HepG2 (cell line): ENCODE data around the gene LMOD3. TPM values are rescaled to one million over a fixed set of nuclear protein-coding genes. Genes with fewer than 3 reads are reported as not detected.

ENCODE experiments used
- ATAC-seq: fragments of 200-7000 bp; cut with Tn5 transposase; 3 replicates; pipeline ENCODE4 v1.9.1; 2020; ENCODE audit warnings: mild to moderate bottlenecking, moderate library complexity
- BruUV-seq: library from RNA; stranded (reverse); fragments of 400-500 nt; replicated peaks from 2 replicates; lab custom pipeline; 2021; lab: Mats Ljungman, UMichigan
- CTCF ChIA-PET: fragments of 300-600 bp; formaldehyde crosslinking; extraction: SDS; loops from one replicate; lab custom pipeline; 2021; ENCODE audit warnings: low total read pairs, inconsistent platforms, low intra/inter-chr PET ratio; lab: Yijun Ruan, JAX
- POLR2A ChIA-PET: fragments of 350-600 bp; sonication (Branson Sonifier 250); formaldehyde crosslinking; loops from one replicate; lab custom pipeline; 2020; ENCODE audit warnings: antibody characterized with exemption, inconsistent platforms; lab: Yijun Ruan, JAX
- DNase-seq: peaks from one replicate; pipeline ENCODE4 v3.0.0-alpha.2; 2015; ENCODE audit warnings: low spot score
- FAIRE-seq: peaks from 3 replicates; lab custom pipeline; 2011; peaks lifted over from hg19 to GRCh38; lab: Jason Lieb, UNC
- H2AFZ ChIP-seq: one replicate; pipeline ENCODE4 v1.6.1; 2011; ENCODE audit warnings: low read length, inconsistent platforms
- H3K27ac ChIP-seq: fragments of 300-600 bp; 3 replicates; pipeline ENCODE4 v1.8.0; 2011; ENCODE audit warnings: mixed run types, mild to moderate bottlenecking, mixed read lengths, low read length, inconsistent platforms; ENCODE audit not compliant: insufficient read depth; ENCODE audit errors: extremely low read length
- H3K27me3 ChIP-seq, 2 experiments: fragments of 200-600 bp in 1 of 2; 2 replicates in 1 of 2; 3 replicates in 1 of 2; pipeline versions ENCODE4 v1.6.0 to v1.8.0; 2011; ENCODE audit warnings: low read length in 2 of 2, mild to moderate bottlenecking in 2 of 2, moderate library complexity in 2 of 2, inconsistent platforms in 1 of 2; ENCODE audit not compliant: insufficient read depth in 2 of 2, control insufficient read depth in 1 of 2
- H3K36me3 ChIP-seq, 2 experiments: fragments of 200-600 bp in 1 of 2; replicated peaks in 1 of 2; 2 replicates in 1 of 2; 3 replicates in 1 of 2; pipeline versions ENCODE4 v1.5.1 to v1.8.0; 2011; ENCODE audit warnings: low read length in 2 of 2, inconsistent platforms in 1 of 2; ENCODE audit not compliant: insufficient read depth in 2 of 2, control insufficient read depth in 1 of 2
- H3K4me1 ChIP-seq: 2 replicates; pipeline ENCODE4 v1.5.1; 2012; ENCODE audit warnings: low read length, inconsistent platforms; ENCODE audit not compliant: insufficient read depth
- H3K4me2 ChIP-seq: 2 replicates; pipeline ENCODE4 v1.6.0; 2011; ENCODE audit warnings: low read depth, low read length, inconsistent platforms
- H3K4me3 ChIP-seq, 3 experiments: fragments of 200-600 bp in 1 of 3; sonication (generic), shearing (Covaris generic) in 1 of 3; replicated peaks in 1 of 3; 2 replicates each; pipeline ENCODE4 v1.5.1; 2011 to 2016; ENCODE audit warnings: low read length in 3 of 3, inconsistent platforms in 2 of 3, low read depth in 2 of 3, mild to moderate bottlenecking in 2 of 3, control low read depth in 1 of 3, mixed read lengths in 1 of 3; ENCODE audit not compliant: insufficient read depth in 1 of 3
- H3K79me2 ChIP-seq: one replicate; pipeline ENCODE4 v1.6.1; 2011; ENCODE audit warnings: low read length, inconsistent platforms; ENCODE audit not compliant: insufficient read depth
- H3K9ac ChIP-seq: 2 replicates; pipeline ENCODE4 v1.6.0; 2011; ENCODE audit warnings: mild to moderate bottlenecking, low read depth, low read length, inconsistent platforms; ENCODE audit not compliant: insufficient read depth
- H3K9me3 ChIP-seq: 2 replicates; pipeline ENCODE4 v1.5.1; 2012; ENCODE audit warnings: mild to moderate bottlenecking, low read length
- H4K20me1 ChIP-seq: 2 replicates; pipeline ENCODE4 v1.6.0; 2011; ENCODE audit warnings: inconsistent platforms, mild to moderate bottlenecking, low read length, moderate library complexity; ENCODE audit not compliant: insufficient read depth
- NAIF1 ChIP-seq: sonication (generic); formaldehyde crosslinking; IDR thresholded peaks from 2 replicates; pipeline ENCODE4 v1.5.0; 2020; ENCODE audit warnings: mild to moderate bottlenecking, missing genetic modification reagents, borderline replicate concordance
- NCOA5 ChIP-seq: sonication (generic); formaldehyde crosslinking; IDR thresholded peaks from 2 replicates; pipeline ENCODE4 v1.4.0; 2020; ENCODE audit warnings: missing genetic modification reagents
- NR3C1 ChIP-seq: sonication (generic); formaldehyde crosslinking; IDR thresholded peaks from 2 replicates; pipeline ENCODE4 v1.4.0; 2020; ENCODE audit warnings: missing genetic modification reagents
- PCBP2 ChIP-seq: fragments of 200-400 bp; formaldehyde crosslinking; optimal IDR thresholded peaks from 2 replicates; pipeline ENCODE3; 2018; ENCODE audit warnings: low read length, low read depth; ENCODE audit not compliant: poor library complexity, severe bottlenecking
- SOX6 ChIP-seq, 2 experiments: fragments of 450-650 bp in 1 of 2; sonication (generic) in 1 of 2; formaldehyde crosslinking in 1 of 2; IDR thresholded peaks; 2 replicates each; pipeline versions ENCODE4 v1.4.0 to v1.6.1; 2017 to 2020; ENCODE audit warnings: antibody characterized with exemption in 1 of 2, mild to moderate bottlenecking in 1 of 2, missing genetic modification reagents in 1 of 2
- TIGD3 ChIP-seq: sonication (generic); formaldehyde crosslinking; IDR thresholded peaks from 2 replicates; pipeline ENCODE4 v1.5.1; 2020; ENCODE audit warnings: mild to moderate bottlenecking, missing genetic modification reagents, borderline replicate concordance
- ZNF136 ChIP-seq: sonication (generic); formaldehyde crosslinking; IDR thresholded peaks from 2 replicates; pipeline ENCODE4 v1.8.1; 2022; ENCODE audit warnings: low read depth, mild to moderate bottlenecking, moderate library complexity, missing genetic modification reagents
- ZNF646 ChIP-seq: sonication (generic); formaldehyde crosslinking; IDR thresholded peaks from 2 replicates; pipeline ENCODE4 v1.9.0; 2021; ENCODE audit warnings: mild to moderate bottlenecking, missing genetic modification reagents
- WGBS: methylation state at CpG from one replicate; pipeline ENCODE4 v1.1.6; 2017; ENCODE audit warnings: low lambda C conversion rate; 5-methylcytosine and 5-hydroxymethylcytosine counted together
- in situ Hi-C: cut with HindIII; loops from 2 replicates; pipeline ENCODE4 v1.10.0; 2017; ENCODE audit warnings: low pct_unique_long_range_greater_than_20kb; ENCODE audit not compliant: extremely low pct_ligation_motif_present
- intact Hi-C: fragments of 100-400 bp; cut with micrococcal nuclease; formaldehyde crosslinking; loops from one replicate; pipeline ENCODE4 v1.10.0; 2022; ENCODE audit not compliant: unreplicated experiment
- polyA plus RNA-seq, 8 experiments: library from polyadenylated mRNA; depleted of rRNA in 3 of 8; stranded (reverse) in 7 of 8; unstranded in 1 of 8; fragments of >200 nt; fragmentation: Illumina TruSeq in 4 of 8; extraction: Trizol in 4 of 8; gene quantifications; 2 replicates each; pipeline versions ENCODE4 v1.2.1 to v1.2.3, GENCODE V29; 2011 to 2016; ENCODE audit warnings: low read depth in 4 of 8, missing spikeins in 1 of 8, mixed read lengths in 1 of 8; ENCODE audit not compliant: insufficient read depth in 1 of 8
- total RNA-seq, 5 experiments: library from RNA; depleted of rRNA; stranded (reverse); fragments of >200 nt; fragmentation: Illumina TruSeq; extraction: Trizol; gene quantifications; 2 replicates each; pipeline ENCODE4 v1.2.3, GENCODE V29; 2016; ENCODE audit warnings: low read depth in 1 of 5
- TF ChIP-seq, protein P1 (sequence below): IDR thresholded peaks from 2 replicates; pipeline ENCODE4 v1.6.1; 2016

The LMOD3 gene
- total and polyA plus RNA-seq, 2 of the 13 experiments (the other 11 are each of a cell fraction or from before 2014, with no cell fraction given), result not detected

DNA sequence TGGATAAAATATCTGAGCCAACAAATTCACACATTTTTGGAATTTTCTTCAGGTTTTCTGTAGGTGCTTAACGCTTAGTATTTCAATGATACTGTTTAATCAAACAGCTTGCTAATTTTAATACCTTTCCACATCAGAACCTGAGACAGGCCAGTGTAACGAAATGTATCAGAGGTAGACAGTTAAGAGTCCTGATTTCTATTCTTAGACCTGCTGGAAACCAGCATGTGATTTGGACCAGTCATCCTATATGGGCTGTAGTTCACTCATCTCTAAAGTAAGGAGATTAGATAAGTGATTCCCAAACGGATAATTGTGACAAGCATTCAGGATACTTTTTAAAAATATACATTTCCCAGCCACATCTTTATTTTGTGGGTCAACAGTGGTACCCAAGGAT lies 19.3 kb downstream of the LMOD3 start:
- FAIRE-seq (no peak), DNase-seq (no peak), ATAC-seq (no peak)
- POLR2A ChIA-PET, result no interaction called here
- intact Hi-C loops (no loop called here), in situ Hi-C loops (loop anchor here (25.0 kb wide), 1 partner anchor 559 kb away; no protein-coding TSS in a partner anchor)
- H3K36me3 ChIP-seq, result peaks cover 2 to 19% of the 10 kb centered on the region in 2 experiments; a peak in 3 of 5 replicates
- no peaks in the 10 kb centered on the region for H3K27me3 ChIP-seq
- no peak overlapping the region for H3K4me3 ChIP-seq
- 87% methylated on average over 3 of the region's 3 CpGs for WGBS
- H3K9ac ChIP-seq, result no peak overlapping the region
- no peaks in the 10 kb centered on the region for H3K9me3 ChIP-seq
- H3K27ac ChIP-seq, result no peak overlapping the region
- TF ChIP-seq PCBP2 (no peak), SOX6 (IDR thresholded peaks at IDR 0.05) (no peak), SOX6 (CRISPR knock-in tag; IDR thresholded peaks at IDR 0.05) (no peak), ZNF646 (CRISPR knock-in tag) (no peak), ZNF136 (CRISPR knock-in tag) (no peak), NCOA5 (CRISPR knock-in tag) (no peak), TIGD3 (CRISPR knock-in tag) (no peak), NAIF1 (no peak), NR3C1 (CRISPR knock-in tag) (no peak)
- TF ChIP-seq, protein P1, sequence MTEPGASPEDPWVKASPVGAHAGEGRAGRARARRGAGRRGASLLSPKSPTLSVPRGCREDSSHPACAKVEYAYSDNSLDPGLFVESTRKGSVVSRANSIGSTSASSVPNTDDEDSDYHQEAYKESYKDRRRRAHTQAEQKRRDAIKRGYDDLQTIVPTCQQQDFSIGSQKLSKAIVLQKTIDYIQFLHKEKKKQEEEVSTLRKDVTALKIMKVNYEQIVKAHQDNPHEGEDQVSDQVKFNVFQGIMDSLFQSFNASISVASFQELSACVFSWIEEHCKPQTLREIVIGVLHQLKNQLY (CRISPR knock-in tag), result no peak
- H4K20me1 ChIP-seq, result no peaks in the 10 kb centered on the region
- H3K4me1 ChIP-seq, result no peaks in the 10 kb centered on the region
- no TSS peak for BruUV-seq
- no peak overlapping the region for H2AFZ ChIP-seq
- no peaks in the 10 kb centered on the region for H3K79me2 ChIP-seq
- CTCF ChIA-PET, result no interaction called here
- no peak overlapping the region for H3K4me2 ChIP-seq
